Activated T-helper 2 cell treated with anti-CD3 and anti-CD28 coated beads, Interferon-gamma antibody, Interleukin-2, Interleukin-4, amounts not matched to agents 10 μg/mL and 5 μg/mL and 100 μg/mL, durations not matched to agents 14 hours and 24 hours and 36 hours (primary cell): ENCODE results near the gene SLC5A7. TPM values are rescaled to one million over a fixed set of nuclear protein-coding genes. Genes with fewer than 3 reads are reported as not detected.

ENCODE experiments used
- DNase-seq: peaks from one replicate; pipeline ENCODE4 v3.0.0; 2021; ENCODE audit warnings: low spot score
- H3K27ac Mint-ChIP-seq: one replicate; pipeline ENCODE4 v1.8.0; 2021; ENCODE audit warnings: mixed read lengths
- H3K27me3 Mint-ChIP-seq: one replicate; pipeline ENCODE4 v1.8.0; 2021; ENCODE audit warnings: low read depth, mixed read lengths
- H3K36me3 Mint-ChIP-seq: one replicate; pipeline ENCODE4 v1.8.0; 2021; ENCODE audit warnings: low read depth, mixed read lengths
- H3K4me1 Mint-ChIP-seq: one replicate; pipeline ENCODE4 v1.8.0; 2021; ENCODE audit warnings: low read depth, mixed read lengths
- H3K4me3 Mint-ChIP-seq: one replicate; pipeline ENCODE4 v1.8.0; 2021; ENCODE audit warnings: low read depth, mild to moderate bottlenecking, moderate library complexity, mixed read lengths
- H3K9me3 Mint-ChIP-seq: one replicate; pipeline ENCODE4 v1.8.0; 2021; ENCODE audit warnings: mixed read lengths
- intact Hi-C: fragments of 100-400 bp; cut with micrococcal nuclease; formaldehyde crosslinking; loops from one replicate; pipeline ENCODE4 v1.15.1; 2023
- total RNA-seq: library from RNA; stranded (reverse); gene quantifications from 2 replicates; pipeline ENCODE4 v1.2.3, GENCODE V29; 2022

Gene SLC5A7
- total RNA-seq, 1 donor from 2014 or later = not detected

DNA sequence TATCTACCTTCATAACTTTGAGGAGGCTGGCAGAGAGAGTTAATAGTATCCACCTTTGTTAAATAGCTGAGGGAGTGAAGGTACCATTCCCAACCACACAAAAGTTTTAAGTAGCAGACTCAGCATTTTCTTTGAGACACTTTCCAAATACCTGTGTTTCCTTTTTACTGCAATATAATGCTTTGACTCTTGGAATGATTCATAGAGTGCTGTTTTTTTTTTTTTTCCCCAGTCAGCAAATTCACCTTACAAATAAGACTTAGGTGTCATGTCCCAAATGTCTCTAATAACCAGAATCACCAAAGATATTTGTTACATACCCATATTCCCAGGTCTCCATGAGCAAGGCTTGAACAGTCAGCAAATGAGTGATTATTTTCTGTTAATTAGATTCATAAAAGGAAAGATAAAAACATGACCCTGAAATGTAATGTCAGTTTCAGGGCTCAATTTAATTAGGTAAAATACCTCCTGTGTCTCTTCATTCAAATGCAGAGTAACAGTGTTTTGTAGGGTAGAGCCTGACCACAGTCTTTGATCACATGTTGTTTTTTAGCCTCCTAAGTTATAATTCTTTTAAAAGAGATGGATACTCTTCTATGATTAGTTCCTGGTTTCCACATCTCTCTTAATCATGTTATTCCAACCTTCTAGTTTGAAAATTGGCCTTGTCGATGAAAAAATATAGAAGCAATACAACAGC lies 39.9 kb downstream of the SLC5A7 start:
- no peaks in the 10 kb centered on the region for H3K9me3 Mint-ChIP-seq
- no peaks in the 10 kb centered on the region for H3K27me3 Mint-ChIP-seq
- no peak overlapping the region for H3K27ac Mint-ChIP-seq
- intact Hi-C loops = no loop called here
- no peak for DNase-seq
- no peak overlapping the region for H3K4me3 Mint-ChIP-seq
- H3K36me3 Mint-ChIP-seq = no peaks in the 10 kb centered on the region
- H3K4me1 Mint-ChIP-seq = no peaks in the 10 kb centered on the region

DNA sequence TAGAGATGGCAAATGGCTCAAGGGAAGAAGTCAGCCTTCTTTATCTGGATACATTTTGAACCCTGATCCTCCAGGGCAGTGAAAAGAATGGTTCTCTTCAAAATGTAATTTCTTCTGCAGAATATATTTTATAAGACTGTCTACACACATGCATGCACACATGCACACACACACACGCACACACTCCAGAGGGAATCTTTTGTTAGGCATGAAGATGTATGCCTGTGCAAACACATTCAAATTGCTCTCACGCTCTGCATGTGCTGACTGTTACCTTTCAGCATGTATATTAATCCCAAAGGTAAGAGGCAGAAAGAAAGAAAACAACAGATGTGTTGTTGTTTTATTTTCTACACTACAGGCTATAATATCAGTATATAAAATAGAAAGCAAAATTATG lies 43.2 kb downstream of the SLC5A7 start:
- H3K4me1 Mint-ChIP-seq = no peaks in the 10 kb centered on the region
- no peaks in the 10 kb centered on the region for H3K27me3 Mint-ChIP-seq
- intact Hi-C loops = no loop called here
- no peak for DNase-seq
- no peaks in the 10 kb centered on the region for H3K9me3 Mint-ChIP-seq
- no peak overlapping the region for H3K4me3 Mint-ChIP-seq
- H3K27ac Mint-ChIP-seq = no peak overlapping the region
- no peaks in the 10 kb centered on the region for H3K36me3 Mint-ChIP-seq

GRCh38 chr2:108029912-108030311 lies 43.6 kb downstream of the SLC5A7 start:
- no peak for DNase-seq
- Mint-ChIP-seq H3K36me3 (no peaks in the 10 kb centered on the region), H3K9me3 (no peaks in the 10 kb centered on the region), H3K4me1 (no peaks in the 10 kb centered on the region), H3K27ac (no peak overlapping the region), H3K27me3 (no peaks in the 10 kb centered on the region), H3K4me3 (no peak overlapping the region)
- intact Hi-C loops = no loop called here

- H3K36me3 Mint-ChIP-seq = no peaks in the 10 kb centered on the region
- no peaks in the 10 kb centered on the region for H3K4me1 Mint-ChIP-seq
- no peak overlapping the region for H3K4me3 Mint-ChIP-seq
- no peaks in the 10 kb centered on the region for H3K27me3 Mint-ChIP-seq
- DNase-seq = no peak
- H3K27ac Mint-ChIP-seq = no peak overlapping the region
- intact Hi-C loops = no loop called here
- no peaks in the 10 kb centered on the region for H3K9me3 Mint-ChIP-seq
These were observed 45.2 kb downstream of the SLC5A7 start for GRCh38 chr2:108031471-108031941.

GRCh38 chr2:108034843-108035242 lies 48.5 kb downstream of the SLC5A7 start:
- H3K27me3 Mint-ChIP-seq = no peaks in the 10 kb centered on the region
- intact Hi-C loops = no loop called here
- H3K36me3 Mint-ChIP-seq = no peaks in the 10 kb centered on the region
- H3K27ac Mint-ChIP-seq = no peak overlapping the region
- H3K9me3 Mint-ChIP-seq = no peaks in the 10 kb centered on the region
- no peaks in the 10 kb centered on the region for H3K4me1 Mint-ChIP-seq
- H3K4me3 Mint-ChIP-seq = no peak overlapping the region
- DNase-seq = no peak

DNA sequence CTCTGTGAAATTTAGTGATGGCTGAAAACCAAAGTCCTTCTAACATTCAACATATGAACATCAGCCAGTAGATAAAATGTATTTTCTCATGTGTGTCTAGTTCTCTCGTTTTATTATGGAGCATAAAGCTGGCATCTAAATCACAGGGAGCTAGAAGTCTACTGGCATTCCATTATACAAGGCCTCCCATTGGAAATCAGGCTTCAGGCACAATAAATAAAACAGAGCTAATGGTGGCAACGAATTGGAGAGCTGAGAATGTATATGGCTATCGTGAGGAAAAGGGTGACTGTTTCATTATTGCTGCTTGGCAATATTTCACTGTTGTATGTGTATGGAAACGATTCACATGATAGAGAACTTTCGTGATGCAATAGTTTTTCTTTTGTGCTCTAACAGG lies 62.4 kb downstream of the SLC5A7 start:
- intact Hi-C loops = no loop called here

GRCh38 chr2:108058576-108059137 lies 72.3 kb downstream of the SLC5A7 start:
- Mint-ChIP-seq H3K27ac (no peak overlapping the region), H3K9me3 (no peaks in the 10 kb centered on the region), H3K36me3 (no peaks in the 10 kb centered on the region), H3K27me3 (no peaks in the 10 kb centered on the region), H3K4me1 (no peaks in the 10 kb centered on the region), H3K4me3 (no peak overlapping the region)
- intact Hi-C loops = no loop called here
- DNase-seq = no peak

More for the DNA sequence above, 62.4 kb downstream of the SLC5A7 start:
- H3K27ac Mint-ChIP-seq = no peak overlapping the region
- H3K36me3 Mint-ChIP-seq = no peaks in the 10 kb centered on the region
- H3K9me3 Mint-ChIP-seq = no peaks in the 10 kb centered on the region
- no peak overlapping the region for H3K4me3 Mint-ChIP-seq
- no peak for DNase-seq
- H3K27me3 Mint-ChIP-seq = no peaks in the 10 kb centered on the region
- no peaks in the 10 kb centered on the region for H3K4me1 Mint-ChIP-seq

DNA sequence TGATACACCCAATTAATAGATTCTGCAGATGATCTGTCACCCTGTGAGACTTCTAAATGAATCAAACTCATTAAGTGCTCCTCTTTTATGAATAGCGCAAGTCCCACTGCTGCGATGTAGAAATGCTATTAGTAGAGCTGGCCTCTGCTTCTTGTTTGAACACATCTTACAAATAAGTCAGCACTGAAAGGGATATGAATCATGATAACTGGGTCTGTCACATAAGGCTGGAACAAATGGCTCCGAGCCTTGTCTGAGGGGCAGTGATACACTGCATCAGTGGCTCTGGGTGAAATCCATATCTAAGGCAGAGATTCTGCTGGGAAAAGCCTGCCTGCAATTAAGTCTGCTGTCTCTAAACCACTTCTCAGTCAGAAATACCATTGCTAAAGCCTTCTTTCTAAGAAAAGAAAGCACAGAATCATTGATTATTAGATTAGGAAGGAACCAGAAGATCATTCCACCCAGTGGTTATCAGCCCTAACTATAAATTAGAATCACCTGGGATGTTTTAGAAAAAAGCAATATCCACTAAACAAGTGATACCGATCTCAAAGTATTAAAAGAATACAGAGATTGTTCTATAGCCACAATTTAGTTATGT lies 75.2 kb downstream of the SLC5A7 start:
- H3K4me3 Mint-ChIP-seq = no peak overlapping the region
- no peaks in the 10 kb centered on the region for H3K36me3 Mint-ChIP-seq
- no peaks in the 10 kb centered on the region for H3K27me3 Mint-ChIP-seq
- no peak for DNase-seq
- no peaks in the 10 kb centered on the region for H3K9me3 Mint-ChIP-seq
- intact Hi-C loops = no loop called here
- no peaks in the 10 kb centered on the region for H3K4me1 Mint-ChIP-seq
- H3K27ac Mint-ChIP-seq = no peak overlapping the region

Other genes starting within 250 kb of the SLC5A7 start
- gene RGPD4, start 159.6 kb upstream of the SLC5A7 start, total RNA-seq = 0.07 TPM in 2 replicates